EH (cell line): ENCODE data around the gene ABCA6.
"Not testable (repeated sequence)": the region's sequence is repeated elsewhere in the genome, so short reads cannot be mapped to it uniquely, and the experiment has no call there.

Experiments
- DNase-seq: peaks from one replicate; pipeline ENCODE4 v3.0.0-alpha.2; 2015; ENCODE audit warnings: low read depth

The ABCA6 gene, protein sequence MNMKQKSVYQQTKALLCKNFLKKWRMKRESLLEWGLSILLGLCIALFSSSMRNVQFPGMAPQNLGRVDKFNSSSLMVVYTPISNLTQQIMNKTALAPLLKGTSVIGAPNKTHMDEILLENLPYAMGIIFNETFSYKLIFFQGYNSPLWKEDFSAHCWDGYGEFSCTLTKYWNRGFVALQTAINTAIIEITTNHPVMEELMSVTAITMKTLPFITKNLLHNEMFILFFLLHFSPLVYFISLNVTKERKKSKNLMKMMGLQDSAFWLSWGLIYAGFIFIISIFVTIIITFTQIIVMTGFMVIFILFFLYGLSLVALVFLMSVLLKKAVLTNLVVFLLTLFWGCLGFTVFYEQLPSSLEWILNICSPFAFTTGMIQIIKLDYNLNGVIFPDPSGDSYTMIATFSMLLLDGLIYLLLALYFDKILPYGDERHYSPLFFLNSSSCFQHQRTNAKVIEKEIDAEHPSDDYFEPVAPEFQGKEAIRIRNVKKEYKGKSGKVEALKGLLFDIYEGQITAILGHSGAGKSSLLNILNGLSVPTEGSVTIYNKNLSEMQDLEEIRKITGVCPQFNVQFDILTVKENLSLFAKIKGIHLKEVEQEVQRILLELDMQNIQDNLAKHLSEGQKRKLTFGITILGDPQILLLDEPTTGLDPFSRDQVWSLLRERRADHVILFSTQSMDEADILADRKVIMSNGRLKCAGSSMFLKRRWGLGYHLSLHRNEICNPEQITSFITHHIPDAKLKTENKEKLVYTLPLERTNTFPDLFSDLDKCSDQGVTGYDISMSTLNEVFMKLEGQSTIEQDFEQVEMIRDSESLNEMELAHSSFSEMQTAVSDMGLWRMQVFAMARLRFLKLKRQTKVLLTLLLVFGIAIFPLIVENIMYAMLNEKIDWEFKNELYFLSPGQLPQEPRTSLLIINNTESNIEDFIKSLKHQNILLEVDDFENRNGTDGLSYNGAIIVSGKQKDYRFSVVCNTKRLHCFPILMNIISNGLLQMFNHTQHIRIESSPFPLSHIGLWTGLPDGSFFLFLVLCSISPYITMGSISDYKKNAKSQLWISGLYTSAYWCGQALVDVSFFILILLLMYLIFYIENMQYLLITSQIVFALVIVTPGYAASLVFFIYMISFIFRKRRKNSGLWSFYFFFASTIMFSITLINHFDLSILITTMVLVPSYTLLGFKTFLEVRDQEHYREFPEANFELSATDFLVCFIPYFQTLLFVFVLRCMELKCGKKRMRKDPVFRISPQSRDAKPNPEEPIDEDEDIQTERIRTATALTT (N-terminal part only)

DNA sequence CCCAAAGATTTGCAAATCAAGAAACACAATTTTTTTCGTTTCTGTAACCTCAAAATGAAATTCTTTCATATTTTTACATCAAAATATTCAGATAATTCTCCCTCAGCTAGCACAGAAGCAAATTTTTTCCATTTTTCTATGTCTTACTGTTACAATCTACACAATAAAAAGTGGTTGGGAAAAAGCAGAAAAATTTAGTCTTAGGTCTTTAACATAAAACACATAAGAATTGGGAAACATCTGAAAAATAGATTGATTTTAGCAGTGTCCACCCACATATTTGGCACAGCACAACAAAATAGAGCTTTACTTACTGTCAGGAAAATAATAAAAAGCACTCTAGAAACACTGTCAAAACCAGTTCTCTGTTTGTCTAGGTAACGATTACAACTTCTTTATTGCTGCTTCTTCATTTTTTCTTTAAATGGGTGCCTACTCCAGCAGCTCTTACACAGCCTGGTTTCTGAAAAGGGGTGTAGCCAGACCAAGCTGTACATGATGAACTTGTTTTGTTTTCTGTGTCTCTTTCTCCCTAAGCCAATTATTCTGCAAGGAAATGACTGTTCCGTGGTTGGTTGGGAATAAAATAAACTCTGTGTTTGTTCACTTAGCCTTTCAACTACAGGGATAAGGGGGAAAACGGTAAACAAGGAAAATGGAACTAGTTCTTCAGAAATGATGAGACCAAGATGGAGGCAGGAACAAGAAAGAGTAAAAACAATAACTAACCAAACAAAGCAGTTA, at the start of gene ABCA6:
Gene ABCA6, minus strand, starts transcription at position 465 of the 744 bp plus-strand sequence. CDS start 1,192 bp downstream, outside the sequence.
- peak; percentile 5 for DNase-seq

DNA sequence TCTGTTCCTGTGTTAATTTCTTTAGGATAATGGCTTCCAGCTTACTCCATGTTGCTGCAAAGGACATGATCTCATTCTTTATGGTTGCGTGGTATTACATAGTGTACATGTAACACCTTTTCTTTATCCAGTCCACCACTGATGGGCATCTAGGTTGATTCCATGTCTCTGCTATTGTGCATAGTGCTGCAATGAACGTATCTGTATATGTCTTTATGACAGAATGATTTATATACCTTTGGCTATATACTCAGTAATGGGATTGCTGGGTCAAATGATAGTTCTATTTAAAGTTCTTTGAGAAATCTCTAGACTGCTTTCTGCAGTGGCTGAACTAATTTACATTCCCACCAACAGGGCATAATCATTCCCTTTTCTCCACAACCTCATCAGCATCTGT, 47.1 kb upstream of the ABCA6 start:
- no peak for DNase-seq

- no peak for DNase-seq
Measured at GRCh38 chr17:69188064-69188463, 46.4 kb upstream of the ABCA6 start.

- DNase-seq = no peak
Measured at GRCh38 chr17:69187294-69187693, 45.6 kb upstream of the ABCA6 start.

DNA sequence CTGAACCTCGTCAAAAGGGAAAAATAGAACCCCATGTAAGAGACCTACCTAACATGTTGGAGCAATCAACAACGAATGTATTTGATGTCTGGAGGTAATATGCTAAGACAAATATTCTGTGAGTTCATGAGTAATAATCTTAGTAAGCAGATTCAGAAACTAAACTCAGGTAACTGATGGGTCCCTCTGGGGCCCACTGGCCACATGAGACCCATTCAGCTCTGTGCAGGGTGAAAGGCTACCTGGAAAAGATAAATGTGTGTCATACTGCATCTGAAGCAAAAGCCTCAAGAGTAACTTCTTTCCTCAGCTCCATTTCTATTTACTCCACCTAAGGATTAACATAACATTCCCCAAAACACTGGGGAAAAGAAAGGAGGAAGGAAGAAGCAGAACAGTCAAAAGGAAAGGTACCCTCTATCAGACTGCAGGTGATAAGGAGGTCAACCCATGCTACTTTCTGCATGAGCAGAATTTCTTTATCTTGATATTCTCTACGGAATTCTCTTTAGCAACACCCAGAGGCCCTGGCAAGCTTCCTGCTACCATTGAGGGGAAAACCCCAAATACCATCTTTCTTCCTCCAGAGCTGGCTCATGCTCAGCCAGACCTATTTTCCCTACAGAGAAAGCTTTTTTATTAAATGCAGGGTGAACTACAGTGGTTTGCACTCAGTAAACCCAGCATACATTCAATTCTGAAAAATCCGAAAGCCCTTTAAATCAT, 37.7 kb upstream of the ABCA6 start:
- peak; percentile 53 for DNase-seq

GRCh38 chr17:69176457-69176795, 34.7 kb upstream of the ABCA6 start:
- no peak for DNase-seq

- peak; percentile 87 for DNase-seq
Measured at GRCh38 chr17:69175625-69176456, 34.1 kb upstream of the ABCA6 start.

GRCh38 chr17:69175262-69175624, 33.5 kb upstream of the ABCA6 start:
- no peak for DNase-seq

DNA sequence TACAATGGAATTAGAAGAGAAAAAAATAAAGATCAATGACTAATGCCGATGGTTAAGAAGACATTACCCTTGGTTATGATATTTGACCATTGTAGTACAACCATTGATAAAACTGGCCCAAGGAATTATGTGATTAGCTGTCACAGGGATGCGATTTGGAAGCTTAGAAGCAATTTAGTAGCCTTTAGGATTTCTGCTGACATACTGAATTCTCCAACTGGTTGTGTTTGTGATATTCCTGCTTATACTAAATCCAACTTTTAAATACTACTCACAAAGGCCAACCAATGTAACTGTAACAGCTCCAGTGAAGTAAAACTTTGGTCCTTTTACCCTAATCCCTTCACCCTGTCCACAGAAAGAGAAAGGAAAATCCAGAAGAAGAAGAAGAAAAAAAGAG, 31.4 kb upstream of the ABCA6 start:
- DNase-seq = no peak

DNA sequence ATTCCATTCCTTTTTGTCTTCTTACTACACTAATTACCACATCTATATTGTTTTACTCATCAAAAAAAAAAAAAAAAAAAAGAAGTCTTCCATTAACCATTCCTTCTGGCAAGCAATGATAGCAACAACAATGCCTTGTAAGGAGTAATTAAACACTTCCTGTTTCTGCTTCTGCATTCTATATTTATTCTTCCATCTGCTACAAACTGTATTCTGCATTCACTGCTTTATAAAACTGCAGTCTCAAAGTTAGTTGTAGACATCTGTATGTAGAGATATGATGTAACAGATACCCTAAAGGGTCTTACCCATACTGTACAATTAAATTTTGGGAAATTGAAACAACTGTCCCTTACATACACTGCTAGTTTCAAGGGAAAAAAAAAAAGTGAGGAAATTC, 28.7 kb upstream of the ABCA6 start:
- DNase-seq = peak; percentile 8

- not testable (repeated sequence) for DNase-seq
Measured at GRCh38 chr17:69168642-69169041, 26.9 kb upstream of the ABCA6 start.

- DNase-seq = no peak
Measured at GRCh38 chr17:69166957-69167356, 25.3 kb upstream of the ABCA6 start.

GRCh38 chr17:69164206-69164605, 22.5 kb upstream of the ABCA6 start:
- no peak for DNase-seq

DNA sequence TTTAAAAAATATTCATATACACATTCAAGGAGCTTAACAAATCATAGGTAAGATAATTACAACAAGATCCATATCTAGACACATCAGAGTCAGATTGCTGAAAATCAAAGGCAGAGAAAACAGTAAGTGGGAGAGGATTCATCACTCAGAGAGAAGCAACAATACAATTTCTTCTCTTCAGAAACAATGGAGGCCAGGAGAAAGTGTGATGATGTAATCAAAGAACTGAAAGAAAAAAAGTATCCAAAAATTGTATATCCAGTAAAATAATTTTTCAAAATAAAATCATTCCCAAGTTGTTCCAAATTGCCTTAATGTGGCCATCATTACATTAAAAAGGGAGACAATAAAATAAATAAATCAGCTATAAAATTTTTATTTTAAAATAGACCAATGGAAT, 17.7 kb upstream of the ABCA6 start:
- no peak for DNase-seq

DNA sequence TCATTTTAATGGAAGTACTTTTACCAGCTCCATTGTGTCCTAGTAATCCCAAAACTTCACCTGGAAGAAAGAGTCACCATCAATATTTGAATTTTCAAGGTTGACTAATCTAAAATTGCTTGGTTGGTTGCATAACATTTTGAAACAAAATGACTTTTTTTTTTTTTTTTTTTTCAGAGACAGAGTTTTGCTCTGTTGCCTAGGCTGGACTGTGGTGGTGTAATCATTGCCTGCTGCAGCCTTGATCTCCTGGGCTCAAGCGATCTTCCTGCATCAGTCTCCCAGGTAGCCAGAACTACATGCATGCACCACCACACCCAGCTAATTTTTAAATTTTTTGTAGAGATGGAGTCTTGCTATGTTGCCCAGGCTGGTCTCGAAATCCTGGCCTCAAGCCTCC, 12.6 kb upstream of the ABCA6 start:
- no peak for DNase-seq

DNA sequence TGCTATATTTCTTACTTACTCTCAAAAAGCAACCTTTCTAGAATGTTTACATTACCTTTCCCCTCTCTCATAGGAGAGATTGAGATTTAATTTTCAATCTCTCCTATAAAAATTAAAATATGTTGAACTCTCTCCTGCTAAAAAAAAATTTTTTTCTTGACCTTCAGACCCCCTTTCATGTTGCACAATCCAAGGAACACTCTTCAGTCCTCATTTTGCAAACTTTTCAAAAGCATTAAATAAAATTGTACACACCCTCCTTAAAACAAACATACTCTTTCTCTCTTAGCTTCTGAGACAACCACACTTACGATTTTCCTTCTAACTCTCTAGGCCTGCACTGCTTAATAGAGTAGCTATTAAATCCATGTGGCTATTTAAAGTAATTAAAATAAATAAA, 8.6 kb upstream of the ABCA6 start:
- no peak for DNase-seq

- DNase-seq = no peak
Measured at GRCh38 chr17:69147460-69147859, 5.8 kb upstream of the ABCA6 start.

DNA sequence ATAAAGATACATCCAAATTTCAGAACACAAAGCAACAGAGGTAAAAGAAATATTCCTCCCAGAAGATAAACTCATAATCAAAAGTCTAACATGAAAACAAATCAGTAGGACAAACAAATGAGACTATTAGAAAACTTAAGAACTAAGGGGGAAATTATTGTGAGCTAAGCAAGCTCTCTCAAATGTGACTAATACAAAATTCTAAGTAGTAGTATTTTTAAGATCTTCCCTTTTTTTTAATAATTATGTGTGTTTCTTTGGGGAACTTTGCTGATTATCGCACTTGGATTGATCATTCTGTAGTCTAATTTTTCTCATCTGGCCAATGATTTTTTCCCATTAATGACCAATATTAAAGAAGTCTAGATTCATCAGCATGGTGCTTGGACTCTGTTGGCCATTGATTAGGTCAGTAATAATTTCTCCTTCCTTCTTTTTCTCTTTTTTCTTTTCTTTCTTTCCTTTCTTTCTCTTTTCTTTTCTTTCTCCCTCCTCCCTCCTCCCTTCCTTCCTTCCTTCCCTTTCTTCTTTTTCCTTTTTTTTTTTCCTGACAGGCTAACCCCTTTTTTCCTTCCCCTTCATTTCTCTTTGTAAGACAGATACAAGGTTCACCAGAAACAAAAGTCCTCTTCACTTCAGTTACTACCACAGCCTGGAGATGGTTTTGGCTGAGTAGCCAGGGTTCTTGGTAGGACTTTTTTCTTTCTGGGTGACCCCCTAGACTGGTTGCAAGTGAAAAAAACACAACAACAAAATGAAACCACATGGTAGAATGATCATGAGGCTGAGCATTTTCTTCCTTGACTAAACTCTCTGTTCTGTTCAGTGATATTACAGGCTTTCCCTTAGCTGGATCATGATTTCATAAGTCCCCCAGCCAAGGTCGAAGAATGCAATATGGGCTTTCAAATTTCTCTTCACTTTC, 2.9 kb upstream of the ABCA6 start:
- DNase-seq = no peak

GRCh38 chr17:69143683-69144231, 2.1 kb upstream of the ABCA6 start:
- no peak for DNase-seq
